Skin of body (tissue), 2 donors: ENCODE data around the gene PLCG2. TPM values are rescaled to one million over a fixed set of nuclear protein-coding genes. Genes with fewer than 3 reads are reported as not detected.
"Not testable (repeated sequence)": the region's sequence is repeated elsewhere in the genome, so short reads cannot be mapped to it uniquely, and the experiment has no call there.

Experiments used
- DNase-seq: peaks from one replicate; lab custom pipeline; 2025; lab: John Stamatoyannopoulos, UW
- total RNA-seq: library from RNA; depleted of rRNA; stranded (reverse); fragments of >200 nt; gene quantifications from one replicate; pipeline ENCODE4 v1.2.3, GENCODE V29; 2014

PLCG2 gene
- 12.9 TPM for total RNA-seq

DNA sequence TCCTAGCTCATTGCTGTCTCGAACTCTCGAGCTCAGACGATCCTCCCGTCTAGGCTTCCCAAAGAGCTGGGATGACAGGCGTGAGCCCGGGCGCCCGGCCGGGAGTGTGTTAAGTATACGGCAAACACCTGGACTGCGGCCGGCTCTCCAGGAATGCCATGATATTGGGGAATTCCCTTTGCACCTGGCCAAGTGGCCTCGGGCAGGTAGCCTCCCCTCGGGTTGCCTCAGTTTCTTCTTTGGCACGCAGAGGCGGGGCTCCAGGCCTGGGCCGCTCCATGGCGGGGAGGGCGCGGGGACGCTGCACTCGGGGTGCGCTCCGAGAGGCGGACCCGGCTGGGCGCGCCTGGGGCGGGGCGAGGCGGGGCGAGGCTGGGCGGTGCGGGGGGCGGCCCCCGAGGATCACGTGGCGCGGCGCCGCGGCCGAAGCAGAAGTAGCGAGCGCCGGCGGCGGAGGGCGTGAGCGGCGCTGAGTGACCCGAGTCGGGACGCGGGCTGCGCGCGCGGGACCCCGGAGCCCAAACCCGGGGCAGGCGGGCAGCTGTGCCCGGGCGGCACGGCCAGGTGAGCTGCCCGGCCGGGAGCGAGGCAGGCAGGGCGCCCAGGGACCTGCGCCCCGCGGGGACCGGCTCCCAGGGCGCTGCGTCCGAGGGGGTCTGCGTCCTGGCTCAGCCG, at the start of gene PLCG2:
Gene PLCG2, plus strand, starts transcription at position 431 of the 675 bp plus-strand sequence. CDS start 6,699 bp downstream, outside the sequence.
- no peak for DNase-seq

DNA sequence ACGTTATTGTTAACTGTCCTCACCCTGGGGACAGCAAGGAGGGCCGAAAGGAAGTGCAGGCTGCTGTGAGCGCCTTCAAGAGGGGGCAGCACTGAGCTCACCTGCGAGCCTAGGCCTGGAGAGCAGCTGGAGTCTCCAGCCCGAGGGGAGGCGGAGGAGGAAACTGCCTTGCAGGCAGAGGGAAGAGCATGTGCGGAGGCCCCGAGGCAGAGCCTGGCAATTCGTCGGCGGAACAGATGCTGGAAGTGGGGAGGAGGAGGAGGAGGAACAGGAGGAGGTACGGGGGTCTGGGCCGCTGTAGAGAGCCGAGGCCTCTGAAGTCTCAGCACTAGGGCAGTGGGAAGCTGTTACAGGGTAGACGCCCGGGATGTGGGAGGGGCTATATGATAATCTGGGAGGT, 49.6 kb upstream of the PLCG2 start:
- DNase-seq, result no peak

GRCh38 chr16:81730090-81731051, 48.7 kb upstream of the PLCG2 start:
- peak; percentile 88 for DNase-seq

DNA sequence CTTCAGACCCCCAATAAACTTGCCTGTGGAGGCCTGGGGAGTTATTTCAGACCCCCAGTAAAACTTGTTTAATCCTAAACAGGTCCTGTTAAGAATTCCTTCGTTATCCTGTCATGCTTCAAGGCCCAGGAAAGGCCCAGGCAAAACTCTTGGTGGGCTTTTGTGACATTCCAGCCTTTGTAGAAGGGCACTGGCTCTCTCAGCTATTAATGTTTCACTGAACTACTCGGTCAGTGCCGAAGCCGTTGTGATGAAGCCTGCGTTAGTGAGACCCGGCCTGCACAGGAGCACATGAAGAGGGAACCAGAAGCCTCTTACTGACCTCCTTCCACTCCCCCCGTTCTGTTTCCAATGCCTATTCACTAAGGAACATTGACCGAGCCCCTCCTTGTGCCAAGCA, 47.4 kb upstream of the PLCG2 start:
- DNase-seq, result no peak

DNA sequence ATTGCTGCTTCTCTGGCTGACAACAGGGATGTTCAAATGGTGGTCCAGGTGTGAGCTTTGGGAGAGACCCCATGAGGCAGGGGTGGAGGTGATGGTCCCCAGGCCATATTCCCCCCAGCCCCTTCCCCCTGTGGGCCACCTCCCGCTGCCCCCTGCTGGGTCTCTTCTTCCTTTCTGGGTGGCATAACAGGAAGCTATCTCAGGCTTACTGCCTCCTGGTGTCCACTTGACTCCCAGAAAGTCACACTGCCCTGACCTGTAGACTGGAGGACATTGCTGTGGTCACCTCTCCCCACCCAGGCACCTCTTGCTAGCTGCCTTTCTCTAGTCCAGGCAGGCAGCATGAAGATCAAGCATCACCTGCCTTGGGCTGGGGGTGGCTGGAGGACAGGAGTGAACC, 46.4 kb upstream of the PLCG2 start:
- no peak for DNase-seq

GRCh38 chr16:81733295-81733694, 45.8 kb upstream of the PLCG2 start:
- no peak for DNase-seq

- no peak for DNase-seq
Measured at GRCh38 chr16:81734632-81735434, 44.3 kb upstream of the PLCG2 start.

- DNase-seq, result peak; percentile 54
Measured at GRCh38 chr16:81737885-81738536, 41.1 kb upstream of the PLCG2 start.

DNA sequence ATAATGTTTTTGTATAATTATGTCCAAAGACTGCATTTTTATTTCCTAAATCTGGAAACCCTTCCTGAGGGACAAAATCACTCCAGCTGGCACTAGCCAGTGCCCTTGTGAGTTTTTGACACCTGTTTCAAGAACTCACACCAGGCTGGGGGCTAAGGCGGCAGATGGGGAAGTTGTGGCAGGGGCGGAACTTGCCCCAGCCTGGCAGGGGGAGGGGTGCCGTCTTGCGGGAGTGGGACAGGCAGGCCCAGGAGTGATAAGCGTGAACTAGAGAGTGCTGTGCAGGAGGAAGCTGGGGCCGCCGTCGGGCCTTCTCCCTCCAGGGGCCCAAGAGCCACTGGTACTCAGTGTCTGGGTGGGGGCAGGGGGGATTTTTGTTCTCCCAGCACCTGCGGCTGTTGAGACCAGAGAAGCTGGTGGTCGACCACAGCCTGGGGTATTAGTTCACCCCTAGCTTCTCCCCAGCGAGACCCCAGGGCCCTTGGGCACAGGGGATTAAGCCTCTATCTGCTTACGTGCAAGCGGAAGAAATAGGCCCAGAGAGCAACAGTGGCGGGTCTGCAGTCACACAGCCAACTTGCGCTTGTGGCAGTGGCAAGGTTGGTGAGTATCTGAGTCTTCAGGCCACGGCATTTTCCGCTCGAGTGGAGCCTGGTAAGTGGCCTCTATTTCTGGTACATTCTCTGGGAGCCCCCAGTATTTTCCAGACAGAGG, 40.2 kb upstream of the PLCG2 start:
- no peak for DNase-seq

GRCh38 chr16:81739503-81739902, 39.6 kb upstream of the PLCG2 start:
- no peak for DNase-seq

- no peak for DNase-seq
Measured at GRCh38 chr16:81740169-81740568, 38.9 kb upstream of the PLCG2 start.

GRCh38 chr16:81741430-81741770, 37.7 kb upstream of the PLCG2 start:
- not testable (repeated sequence) for DNase-seq

DNA sequence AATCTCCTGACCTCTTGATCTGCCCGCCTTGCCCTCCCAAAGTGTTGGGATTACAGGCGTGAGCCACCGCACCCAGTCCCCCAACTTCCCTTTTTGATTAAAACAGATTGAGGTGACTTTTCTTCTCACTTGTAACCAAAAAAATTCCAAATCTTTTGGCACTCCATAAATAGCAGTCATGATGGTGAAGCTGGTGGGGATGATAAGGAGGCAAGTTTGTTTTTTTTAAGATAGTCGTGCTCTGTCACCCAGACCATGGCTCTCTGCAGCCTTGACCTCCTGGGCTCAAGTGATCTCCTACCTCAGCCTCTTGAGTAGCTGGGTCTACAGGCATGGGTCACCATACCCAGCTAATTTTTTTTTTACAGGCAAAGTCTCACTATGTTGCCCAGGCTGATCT, 34.7 kb upstream of the PLCG2 start:
- no peak for DNase-seq

- no peak for DNase-seq
Measured at GRCh38 chr16:81744911-81745310, 34.2 kb upstream of the PLCG2 start.

DNA sequence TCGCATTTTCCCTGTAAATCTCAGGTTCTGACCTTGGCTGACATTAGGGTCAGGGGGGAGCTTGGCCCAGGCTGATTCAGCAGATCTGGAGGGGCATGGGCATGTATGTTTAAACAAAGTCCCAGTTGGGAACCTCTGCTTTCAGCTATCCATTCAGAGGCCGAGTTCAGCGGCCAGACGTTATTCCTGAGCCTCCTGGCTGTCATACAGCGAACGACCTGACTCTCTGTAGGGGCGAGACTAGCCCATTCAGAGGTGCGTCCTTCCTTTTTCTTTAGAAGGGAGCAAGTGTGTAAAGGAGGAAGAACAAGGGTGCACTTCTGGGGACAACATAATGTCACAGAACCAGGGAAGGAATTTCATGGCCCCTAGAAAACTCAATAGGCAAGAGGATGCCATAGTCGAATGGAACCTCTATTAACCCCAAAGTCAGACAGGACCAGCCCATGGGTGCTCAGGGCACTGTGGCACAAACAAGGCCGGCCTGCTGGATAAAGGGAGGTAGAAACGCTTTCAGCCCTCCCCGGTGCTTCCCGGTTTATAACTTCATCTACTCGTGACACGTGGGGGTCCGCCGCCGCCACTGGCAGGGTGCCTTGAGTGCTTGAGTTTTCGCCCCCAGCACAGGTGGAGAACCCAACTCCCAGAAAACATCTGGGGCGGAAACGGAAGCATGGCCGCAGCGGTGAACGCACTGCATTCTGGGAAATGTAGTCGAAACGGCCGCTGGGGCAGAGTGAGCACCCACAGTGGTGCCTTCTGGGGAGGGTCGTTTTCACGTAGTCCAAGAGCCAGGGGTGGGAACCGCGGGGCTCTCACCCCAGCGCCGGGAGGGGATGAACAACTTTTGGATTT, 33.2 kb upstream of the PLCG2 start:
- DNase-seq, result peak; percentile 22

DNA sequence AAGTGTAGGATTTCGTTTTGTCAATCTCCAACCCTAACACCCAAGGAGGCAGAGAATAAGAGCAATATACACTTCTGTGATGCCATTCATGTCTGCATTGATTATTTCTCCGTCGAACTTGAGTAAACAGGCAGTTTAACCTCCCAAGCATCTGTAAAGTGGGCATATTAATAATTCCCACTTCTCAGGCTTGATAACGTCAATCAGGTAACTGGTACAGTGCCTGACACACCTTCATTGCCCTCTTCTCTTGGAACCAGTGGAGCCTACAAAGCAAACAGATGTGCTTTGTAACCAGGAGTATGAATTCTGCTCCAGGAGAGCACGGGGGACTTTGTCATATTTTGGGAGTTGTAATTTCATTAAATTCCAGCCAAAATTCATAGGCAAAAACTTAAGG, 32.5 kb upstream of the PLCG2 start:
- no peak for DNase-seq

DNA sequence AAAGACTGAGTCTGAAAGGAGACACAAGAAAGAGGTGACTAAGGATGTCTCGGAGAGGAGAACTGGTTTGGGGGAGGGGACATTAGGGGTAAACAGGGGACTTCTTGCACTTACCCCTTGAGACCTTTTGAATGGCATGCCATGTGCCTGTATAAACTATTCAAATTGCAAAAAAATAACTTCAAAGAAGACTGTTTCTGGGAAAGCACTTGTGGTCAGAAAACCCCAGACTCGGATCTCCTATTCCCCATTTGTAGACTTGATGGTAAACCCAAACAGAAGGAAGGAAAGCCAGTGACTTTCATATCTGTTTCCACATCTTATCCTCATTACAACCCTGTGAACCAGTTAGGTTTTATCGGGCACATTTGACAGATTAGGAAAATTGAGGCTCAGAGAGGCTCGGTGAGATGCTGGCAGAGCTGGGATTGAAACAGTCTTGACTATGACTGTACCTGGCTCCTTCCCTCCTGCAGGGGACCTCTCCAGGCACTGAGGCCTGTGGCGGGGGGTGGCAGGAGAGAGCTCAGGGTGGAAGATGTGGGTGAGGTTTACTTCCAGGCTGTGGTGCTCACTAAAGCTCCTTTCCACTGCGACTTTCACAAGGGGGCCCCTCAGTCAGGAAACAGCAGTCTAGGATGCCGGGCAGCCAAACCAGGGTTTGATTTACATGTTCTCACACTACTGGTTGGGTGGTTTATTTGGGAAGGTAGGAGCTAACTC, 30.5 kb upstream of the PLCG2 start:
- no peak for DNase-seq

DNA sequence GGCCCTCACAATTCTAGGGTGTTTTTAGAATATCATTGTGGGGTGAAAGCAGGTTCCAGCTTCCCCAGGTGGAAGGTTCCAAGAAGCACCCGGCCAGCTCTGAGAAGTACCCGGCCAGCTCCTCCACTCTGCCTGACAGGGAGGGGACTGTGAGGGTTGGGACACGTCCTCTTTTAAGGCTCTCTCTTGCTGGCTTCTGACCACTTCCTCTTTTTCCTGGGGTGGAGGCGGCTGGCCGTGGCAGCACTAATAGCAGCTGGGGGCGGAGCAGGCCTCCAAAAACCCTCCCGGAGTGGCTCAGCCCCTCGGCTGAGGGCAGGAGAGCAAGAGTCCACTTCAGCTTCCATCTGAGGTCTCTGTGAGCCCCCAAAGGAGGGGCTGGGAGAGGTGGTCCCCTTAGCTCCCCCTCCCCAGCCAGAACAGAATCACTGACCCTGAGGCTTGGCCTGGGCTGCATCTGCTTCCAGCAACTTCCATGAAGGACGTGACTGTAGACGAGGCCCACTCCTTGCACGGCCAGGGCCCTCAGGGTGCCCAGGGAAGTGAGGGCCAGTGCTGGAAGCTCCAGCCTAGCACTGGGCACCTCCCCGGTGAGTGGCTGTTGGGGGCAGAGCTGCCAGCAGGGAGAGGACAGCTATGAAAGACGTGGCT, 26.7 kb upstream of the PLCG2 start:
- DNase-seq, result no peak

GRCh38 chr16:81752876-81753227, 26.2 kb upstream of the PLCG2 start:
- DNase-seq, result no peak
